Prostate gland (tissue), 2 donors: ENCODE results near the gene SMIM43.

Experiments used
- POLR2A ChIP-seq: fragments of 450-650 bp; IDR thresholded peaks from one replicate; pipeline ENCODE4 v1.6.1; 2016; ENCODE audit warnings: antibody characterized with exemption, mild to moderate bottlenecking
- TF ChIP-seq, protein P1 (sequence below), 4 experiments: fragments of 200-600 bp in 2 of 4; fragments of 450-650 bp in 2 of 4; sonication (generic) in 2 of 4; IDR thresholded peaks; 1 replicate in 3 of 4; 2 replicates in 1 of 4; pipeline ENCODE4 v1.5.1; 2016 to 2019; ENCODE audit warnings: antibody characterized with exemption in 4 of 4, mild to moderate bottlenecking in 2 of 4, moderate library complexity in 2 of 4

DNA sequence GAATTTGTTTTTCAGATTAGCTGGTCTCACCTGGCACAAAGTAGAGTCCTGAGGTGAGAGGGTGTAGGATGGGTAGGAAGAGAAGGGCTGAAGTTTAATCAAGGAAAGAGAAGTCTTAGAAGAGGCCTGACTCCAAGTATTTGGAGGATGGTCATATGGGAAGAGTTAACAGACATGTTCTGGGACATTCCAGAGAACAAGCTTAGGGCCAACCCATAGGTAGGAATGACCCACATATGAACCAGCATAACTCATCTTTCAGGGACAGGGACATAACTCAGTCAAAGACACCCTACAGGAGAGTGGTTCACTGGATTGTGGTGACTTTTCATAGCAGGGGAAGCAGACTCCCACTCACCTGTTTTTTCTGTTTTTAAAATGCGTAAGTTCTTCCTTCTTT lies 40.3 kb downstream of the SMIM43 start:
- TF ChIP-seq, protein P1, sequence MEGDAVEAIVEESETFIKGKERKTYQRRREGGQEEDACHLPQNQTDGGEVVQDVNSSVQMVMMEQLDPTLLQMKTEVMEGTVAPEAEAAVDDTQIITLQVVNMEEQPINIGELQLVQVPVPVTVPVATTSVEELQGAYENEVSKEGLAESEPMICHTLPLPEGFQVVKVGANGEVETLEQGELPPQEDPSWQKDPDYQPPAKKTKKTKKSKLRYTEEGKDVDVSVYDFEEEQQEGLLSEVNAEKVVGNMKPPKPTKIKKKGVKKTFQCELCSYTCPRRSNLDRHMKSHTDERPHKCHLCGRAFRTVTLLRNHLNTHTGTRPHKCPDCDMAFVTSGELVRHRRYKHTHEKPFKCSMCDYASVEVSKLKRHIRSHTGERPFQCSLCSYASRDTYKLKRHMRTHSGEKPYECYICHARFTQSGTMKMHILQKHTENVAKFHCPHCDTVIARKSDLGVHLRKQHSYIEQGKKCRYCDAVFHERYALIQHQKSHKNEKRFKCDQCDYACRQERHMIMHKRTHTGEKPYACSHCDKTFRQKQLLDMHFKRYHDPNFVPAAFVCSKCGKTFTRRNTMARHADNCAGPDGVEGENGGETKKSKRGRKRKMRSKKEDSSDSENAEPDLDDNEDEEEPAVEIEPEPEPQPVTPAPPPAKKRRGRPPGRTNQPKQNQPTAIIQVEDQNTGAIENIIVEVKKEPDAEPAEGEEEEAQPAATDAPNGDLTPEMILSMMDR (IDR thresholded peaks at IDR 0.05) = no peak
- no peak for TF ChIP-seq POLR2A
